B cell (primary cell): ENCODE data around the gene EVC.

Experiments used
- CTCF ChIP-seq: fragments of 200-600 bp; IDR thresholded peaks from one replicate; pipeline ENCODE4 v1.8.0; 2022; ENCODE audit warnings: antibody characterized with exemption, mild to moderate bottlenecking
- EZH2 ChIP-seq: IDR thresholded peaks from 2 replicates; pipeline ENCODE4 v1.6.1; 2012; ENCODE audit warnings: borderline replicate concordance, low read depth, mild to moderate bottlenecking, moderate library complexity, low read length; ENCODE audit not compliant: insufficient read depth, poor library complexity, severe bottlenecking

GRCh38 chr4:5788144-5788543, 77.1 kb downstream of the EVC start:
- TF ChIP-seq CTCF: no peak
- TF ChIP-seq EZH2: no peak
